ENCODE measurements around the gene ZNF837. TPM values are rescaled to one million over a fixed set of nuclear protein-coding genes. Genes with fewer than 3 reads are reported as not detected.

Gene ZNF837
- total and polyA plus RNA-seq, 2 of the 13 experiments (the other 11 are each of a cell fraction or from before 2014, with no cell fraction given): 0.29 to 1.3 TPM

DNA sequence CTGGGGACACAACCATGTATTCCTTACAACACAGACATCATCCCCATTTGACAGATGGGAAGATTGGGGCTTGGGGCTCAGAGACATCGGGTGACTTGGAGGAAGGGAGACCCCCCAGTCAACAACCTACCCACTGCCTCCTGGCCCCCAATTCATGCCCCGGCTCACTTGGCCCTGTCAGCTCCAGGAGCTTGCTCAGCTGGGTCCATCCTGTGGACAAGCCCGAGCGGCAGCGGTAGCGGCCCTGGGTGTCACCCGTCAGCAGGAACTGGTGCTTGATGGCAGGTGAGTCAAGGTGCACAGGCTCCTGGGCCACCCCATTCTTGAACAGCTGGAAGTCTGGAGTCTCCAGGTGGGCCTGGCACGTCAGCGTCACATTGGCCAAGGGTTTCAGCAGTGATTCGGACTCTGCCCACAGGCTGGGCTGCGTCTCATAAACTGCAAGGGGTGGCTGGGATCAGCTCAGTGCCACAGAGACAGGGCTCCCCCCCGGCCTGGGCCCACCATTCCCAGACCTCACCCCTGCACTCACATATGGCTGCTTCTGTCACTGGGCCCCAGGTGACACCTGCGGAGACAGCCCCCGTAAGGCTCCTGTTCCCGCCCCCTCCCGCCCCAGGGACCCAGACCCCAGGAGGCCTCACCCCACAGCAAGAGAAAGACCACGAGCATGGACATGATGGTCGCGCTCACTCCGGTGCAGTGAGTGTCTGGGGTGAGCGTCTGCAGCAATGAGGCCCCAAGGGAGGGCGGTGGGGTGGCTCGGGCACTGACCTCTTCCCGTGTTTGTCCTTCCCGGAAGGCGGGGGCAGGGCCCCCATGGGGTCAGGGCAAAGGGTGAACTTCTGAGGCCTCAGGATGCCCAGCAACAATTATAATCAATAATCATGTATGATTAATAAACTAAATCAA is 27.8 kb downstream of the ZNF837 start, which contains the start of gene A1BG (continued):
- TF ChIP-seq, protein P1, sequence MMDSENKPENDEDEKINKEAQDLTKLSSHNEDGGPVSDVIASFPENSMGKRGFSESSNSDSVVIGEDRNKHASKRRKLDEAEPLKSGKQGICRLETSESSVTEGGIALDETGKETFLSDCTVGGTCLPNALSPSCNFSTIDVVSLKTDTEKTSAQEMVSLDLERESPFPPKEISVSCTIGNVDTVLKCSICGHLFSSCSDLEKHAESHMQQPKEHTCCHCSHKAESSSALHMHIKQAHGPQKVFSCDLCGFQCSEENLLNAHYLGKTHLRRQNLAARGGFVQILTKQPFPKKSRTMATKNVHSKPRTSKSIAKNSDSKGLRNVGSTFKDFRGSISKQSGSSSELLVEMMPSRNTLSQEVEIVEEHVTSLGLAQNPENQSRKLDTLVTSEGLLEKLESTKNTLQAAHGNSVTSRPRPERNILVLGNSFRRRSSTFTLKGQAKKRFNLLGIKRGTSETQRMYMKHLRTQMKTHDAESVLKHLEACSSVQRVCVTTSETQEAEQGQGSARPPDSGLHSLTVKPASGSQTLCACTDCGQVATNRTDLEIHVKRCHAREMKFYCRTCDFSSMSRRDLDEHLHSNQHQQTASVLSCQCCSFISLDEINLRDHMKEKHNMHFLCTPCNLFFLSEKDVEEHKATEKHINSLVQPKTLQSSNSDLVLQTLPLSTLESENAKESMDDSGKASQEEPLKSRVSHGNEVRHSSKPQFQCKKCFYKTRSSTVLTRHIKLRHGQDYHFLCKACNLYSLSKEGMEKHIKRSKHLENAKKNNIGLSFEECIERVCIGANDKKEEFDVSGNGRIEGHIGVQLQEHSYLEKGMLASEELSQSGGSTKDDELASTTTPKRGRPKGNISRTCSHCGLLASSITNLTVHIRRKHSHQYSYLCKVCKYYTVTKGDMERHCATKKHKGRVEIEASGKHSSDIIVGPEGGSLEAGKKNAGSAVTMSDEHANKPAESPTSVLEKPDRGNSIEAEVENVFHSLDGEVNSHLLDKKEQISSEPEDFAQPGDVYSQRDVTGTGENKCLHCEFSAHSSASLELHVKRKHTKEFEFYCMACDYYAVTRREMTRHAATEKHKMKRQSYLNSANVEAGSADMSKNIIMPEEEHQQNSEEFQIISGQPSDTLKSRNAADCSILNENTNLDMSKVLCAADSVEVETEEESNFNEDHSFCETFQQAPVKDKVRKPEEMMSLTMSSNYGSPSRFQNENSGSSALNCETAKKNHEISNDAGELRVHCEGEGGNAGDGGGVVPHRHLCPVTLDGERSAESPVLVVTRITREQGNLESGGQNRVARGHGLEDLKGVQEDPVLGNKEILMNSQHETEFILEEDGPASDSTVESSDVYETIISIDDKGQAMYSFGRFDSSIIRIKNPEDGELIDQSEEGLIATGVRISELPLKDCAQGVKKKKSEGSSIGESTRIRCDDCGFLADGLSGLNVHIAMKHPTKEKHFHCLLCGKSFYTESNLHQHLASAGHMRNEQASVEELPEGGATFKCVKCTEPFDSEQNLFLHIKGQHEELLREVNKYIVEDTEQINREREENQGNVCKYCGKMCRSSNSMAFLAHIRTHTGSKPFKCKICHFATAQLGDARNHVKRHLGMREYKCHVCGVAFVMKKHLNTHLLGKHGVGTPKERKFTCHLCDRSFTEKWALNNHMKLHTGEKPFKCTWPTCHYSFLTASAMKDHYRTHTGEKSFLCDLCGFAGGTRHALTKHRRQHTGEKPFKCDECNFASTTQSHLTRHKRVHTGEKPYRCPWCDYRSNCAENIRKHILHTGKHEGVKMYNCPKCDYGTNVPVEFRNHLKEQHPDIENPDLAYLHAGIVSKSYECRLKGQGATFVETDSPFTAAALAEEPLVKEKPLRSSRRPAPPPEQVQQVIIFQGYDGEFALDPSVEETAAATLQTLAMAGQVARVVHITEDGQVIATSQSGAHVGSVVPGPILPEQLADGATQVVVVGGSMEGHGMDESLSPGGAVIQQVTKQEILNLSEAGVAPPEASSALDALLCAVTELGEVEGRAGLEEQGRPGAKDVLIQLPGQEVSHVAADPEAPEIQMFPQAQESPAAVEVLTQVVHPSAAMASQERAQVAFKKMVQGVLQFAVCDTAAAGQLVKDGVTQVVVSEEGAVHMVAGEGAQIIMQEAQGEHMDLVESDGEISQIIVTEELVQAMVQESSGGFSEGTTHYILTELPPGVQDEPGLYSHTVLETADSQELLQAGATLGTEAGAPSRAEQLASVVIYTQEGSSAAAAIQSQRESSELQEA (CRISPR knock-in tag; IDR thresholded peaks at IDR 0.05; ENCODE audit: not compliant biosample characterization): no peak
- TF ChIP-seq CHCHD3 (CRISPR knock-in tag; IDR thresholded peaks at IDR 0.05): no peak
- peak; percentile 42; the same call in 1 of the 2 replicates for TF ChIP-seq CREM (IDR thresholded peaks at IDR 0.05)
- TF ChIP-seq CREM (CRISPR knock-in tag; IDR thresholded peaks at IDR 0.05): no peak
- TF ChIP-seq POLR2G (IDR thresholded peaks at IDR 0.05; ENCODE audit: low read depth, low read length): peak; percentile 45; the same call in 1 of the 2 replicates
- TF ChIP-seq BRCA1 (CRISPR knock-in tag; IDR thresholded peaks at IDR 0.05): no peak
- no peak for TF ChIP-seq ZNF790 (CRISPR knock-in tag; IDR thresholded peaks at IDR 0.05; ENCODE audit: borderline replicate concordance)
- TF ChIP-seq ZNF891 (CRISPR knock-in tag; IDR thresholded peaks at IDR 0.05): 0 out of 2 replicates have a peak, but pooled peaks have one; percentile 24
- 0 out of 2 replicates have a peak, but pooled peaks have one; percentile 34 for TF ChIP-seq MAF1 (CRISPR knock-in tag; IDR thresholded peaks at IDR 0.05; ENCODE audit: borderline replicate concordance)
- peak; percentile 64 for TF ChIP-seq POLR2AphosphoS5 (IDR thresholded peaks at IDR 0.05; ENCODE audit: low read depth, low read length)
- TF ChIP-seq AGO2 (optimal IDR thresholded peaks at IDR 0.05; ENCODE audit: low read depth, low read length): peak; percentile 57
- TF ChIP-seq ELF3 (CRISPR knock-in tag; IDR thresholded peaks at IDR 0.05): peak; percentile 41; the same call in 1 of the 2 replicates
- TF ChIP-seq TCF12 (IDR thresholded peaks at IDR 0.05): no peak
- TF ChIP-seq TCF12 (CRISPR knock-in tag; IDR thresholded peaks at IDR 0.05): no peak
- TF ChIP-seq ASH2L (IDR thresholded peaks at IDR 0.05; ENCODE audit: insufficient read length, low read depth, low read length): no peak
- 0 out of 2 replicates have a peak, but pooled peaks have one; percentile 18 for TF ChIP-seq ZBTB10 (CRISPR knock-in tag; IDR thresholded peaks at IDR 0.05; ENCODE audit: borderline replicate concordance)
- TF ChIP-seq GATAD1 (CRISPR knock-in tag; IDR thresholded peaks at IDR 0.05): no peak
